GM18867 (cell line): ENCODE data around the gene PTPRD.
"Not testable (repeated sequence)": the region's sequence is repeated elsewhere in the genome, so short reads cannot be mapped to it uniquely, and the experiment has no call there.

ENCODE experiments used
- ATAC-seq: cut with Tn5 transposase; IDR thresholded peaks from one replicate; pipeline ENCODE4 v1.9.1; 2021; ENCODE audit warnings: mild to moderate bottlenecking, moderate library complexity; ENCODE audit not compliant: unreplicated experiment

Gene PTPRD

DNA sequence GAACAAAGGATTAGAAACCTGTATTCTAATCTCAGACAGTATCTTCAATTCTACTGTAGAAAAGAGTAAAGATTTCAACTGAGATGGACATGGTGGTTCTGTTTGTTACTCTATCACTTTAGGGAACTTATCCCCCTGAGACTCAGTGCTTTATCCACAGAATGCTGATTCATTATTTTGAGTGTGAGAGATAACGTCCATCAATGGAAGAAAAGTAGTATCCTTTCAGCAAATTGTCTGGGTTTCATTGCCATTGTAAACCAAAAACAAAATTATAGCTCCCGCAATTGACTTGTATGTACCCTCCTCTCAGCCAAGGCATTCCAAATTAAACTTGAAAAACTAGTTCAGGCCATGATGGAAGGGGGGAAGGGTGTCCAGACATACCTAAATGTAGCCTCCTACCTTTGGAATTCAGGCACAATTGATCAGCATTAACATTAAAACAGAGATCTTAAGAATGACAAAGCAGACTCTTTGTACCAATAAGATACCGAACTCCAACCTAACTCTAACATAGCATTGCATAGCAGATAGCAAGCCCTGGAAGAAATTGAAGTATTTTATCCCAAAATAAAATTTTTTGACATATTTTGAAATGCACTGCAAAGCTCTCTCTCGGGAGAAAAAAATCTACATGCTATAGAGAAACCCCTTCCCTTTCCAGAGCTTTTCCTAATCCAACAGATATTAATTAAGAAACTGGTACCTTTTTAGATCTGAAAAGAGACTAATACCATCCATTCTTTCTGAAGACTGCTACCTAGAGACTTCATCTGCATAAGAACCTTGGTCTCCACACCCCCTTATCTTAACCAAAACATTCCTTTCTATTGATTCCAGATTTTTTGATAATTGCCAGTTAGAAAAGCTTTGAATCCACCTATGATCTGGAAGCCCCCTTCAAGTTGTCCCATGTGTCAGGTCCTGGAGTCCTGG lies 1055.7 kb downstream of the PTPRD start:
- no peak for ATAC-seq

DNA sequence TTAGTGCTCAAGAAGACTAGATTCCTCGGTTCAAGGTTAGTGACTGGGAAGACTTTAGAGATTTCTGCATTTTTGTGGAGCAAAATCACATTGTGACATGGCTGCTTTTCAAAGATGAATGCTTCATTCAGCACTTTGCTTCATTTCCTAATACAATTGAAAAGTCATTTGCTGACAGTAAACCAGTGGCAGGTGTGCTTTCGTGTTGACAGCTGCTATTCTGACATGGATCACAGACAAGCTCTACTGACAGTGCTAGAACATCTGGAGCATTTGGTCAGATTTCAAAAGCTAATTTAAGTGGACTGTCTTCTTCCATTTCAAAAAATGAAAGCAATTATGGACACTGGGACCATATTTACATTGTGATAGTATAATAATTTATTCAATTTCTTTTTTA lies 1060.1 kb downstream of the PTPRD start:
- no peak for ATAC-seq

GRCh38 chr9:9538766-9539165 lies 1074.0 kb downstream of the PTPRD start:
- no peak for ATAC-seq

DNA sequence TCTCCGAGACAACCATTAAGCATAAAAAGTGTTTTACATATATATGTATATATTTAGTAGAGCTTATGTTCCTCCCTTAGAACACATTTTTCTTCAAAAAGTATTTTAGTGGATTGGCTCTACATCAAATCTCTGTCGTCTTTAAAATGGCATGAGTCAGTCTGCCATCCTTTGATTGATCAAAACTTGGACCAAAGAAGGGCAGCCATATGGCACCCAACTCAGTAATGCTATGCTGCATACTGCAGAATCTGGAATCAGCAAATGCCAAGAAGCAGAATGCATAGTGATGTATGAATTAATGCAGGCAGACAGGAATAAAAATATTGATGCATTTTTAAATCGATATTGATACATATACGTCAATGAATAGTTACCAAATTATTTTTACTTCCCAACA lies 1074.4 kb downstream of the PTPRD start:
- no peak for ATAC-seq

DNA sequence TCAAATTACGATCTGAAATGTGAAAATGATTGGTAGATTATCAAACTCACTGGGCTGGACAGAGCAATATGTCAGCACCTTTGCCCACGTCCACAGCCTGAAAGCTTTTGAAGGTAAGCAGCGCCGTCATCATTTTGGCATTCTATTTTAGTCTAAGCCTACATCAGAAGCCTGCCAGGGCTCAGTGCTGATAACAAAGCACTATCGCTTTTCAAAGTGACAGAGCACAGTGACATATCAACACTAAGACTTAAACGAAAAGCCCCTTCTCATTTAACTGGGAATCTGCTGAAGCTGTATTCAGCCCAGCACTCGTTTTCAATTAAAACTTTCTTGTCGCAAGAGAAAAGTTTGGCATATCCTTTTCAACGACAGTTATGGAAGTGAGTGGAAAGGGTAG lies 1076.3 kb downstream of the PTPRD start:
- no peak for ATAC-seq

GRCh38 chr9:9523476-9524139 lies 1089.2 kb downstream of the PTPRD start:
- ATAC-seq = no peak

DNA sequence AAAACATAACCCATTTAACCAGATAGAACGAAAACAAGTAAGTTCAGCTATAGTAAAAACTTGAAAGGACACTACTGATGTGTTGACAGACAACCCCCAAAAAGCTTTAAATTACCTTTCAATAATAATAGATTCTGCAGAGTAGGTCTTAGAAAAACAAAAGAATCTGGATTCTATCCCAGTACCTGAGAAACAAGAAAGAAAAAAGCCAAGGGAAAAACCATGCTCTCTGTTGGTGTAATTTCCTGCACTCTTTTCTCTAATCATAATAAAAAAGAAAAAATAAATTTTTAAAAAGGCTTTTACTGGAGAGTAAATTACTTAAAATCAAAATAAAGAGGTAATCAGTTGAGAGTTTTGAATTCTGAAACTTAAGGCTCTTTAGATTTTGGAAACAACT lies 1090.4 kb downstream of the PTPRD start:
- ATAC-seq = no peak

DNA sequence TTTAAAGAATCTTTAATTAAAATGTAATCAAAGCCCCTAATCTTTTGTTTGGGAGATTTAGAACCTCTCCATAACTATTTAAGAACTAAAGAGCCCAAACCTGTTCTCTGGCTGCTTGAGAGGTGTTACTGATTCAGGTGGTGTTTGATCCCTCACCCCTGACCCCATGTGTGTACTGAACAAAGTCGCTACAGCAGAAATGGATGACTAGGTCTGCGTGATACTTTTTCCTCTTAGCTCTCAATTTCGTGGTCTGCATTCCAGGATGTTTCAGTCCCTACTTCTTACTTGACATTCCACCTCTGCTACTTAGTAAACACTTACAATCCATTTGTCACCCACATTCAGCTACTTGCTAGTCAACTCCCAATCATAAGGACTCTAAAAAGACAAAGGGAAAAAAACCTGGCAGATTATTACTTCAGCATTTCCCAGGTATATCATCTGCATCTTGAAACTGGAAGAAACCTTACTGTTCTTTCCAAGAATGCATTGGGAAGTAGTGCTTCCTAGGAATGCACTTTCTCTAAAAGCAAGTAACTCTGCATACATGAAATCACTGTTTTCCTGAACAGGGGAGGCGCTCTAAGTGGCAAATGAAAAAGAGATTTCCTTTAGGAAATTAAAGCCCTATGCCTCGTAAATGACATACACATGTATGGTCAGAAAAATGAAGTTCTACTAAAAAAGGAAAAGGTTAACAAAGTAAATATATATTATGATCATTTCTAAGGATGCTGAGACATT lies 1091.6 kb downstream of the PTPRD start:
- no peak for ATAC-seq

GRCh38 chr9:9504869-9505268 lies 1107.9 kb downstream of the PTPRD start:
- no peak for ATAC-seq

DNA sequence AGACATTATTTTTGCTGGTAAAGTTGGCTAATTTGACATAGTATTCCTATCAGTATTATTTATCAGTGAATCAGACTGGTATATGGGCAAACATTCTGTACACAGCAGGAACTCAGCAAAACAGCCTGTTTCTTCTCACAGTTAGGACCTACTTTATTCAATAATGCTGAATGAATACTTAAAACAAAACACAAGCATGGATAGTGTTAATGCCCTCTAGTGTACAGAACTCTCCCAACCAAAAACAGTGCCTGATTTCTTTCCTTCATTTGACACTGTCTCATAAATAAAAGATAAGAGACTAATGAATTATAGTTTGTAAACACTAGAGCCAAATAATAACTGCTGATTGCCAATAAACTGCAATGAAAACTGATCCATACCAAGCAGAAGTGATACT lies 1113.3 kb downstream of the PTPRD start:
- ATAC-seq = no peak

GRCh38 chr9:9498846-9499245 lies 1114.0 kb downstream of the PTPRD start:
- ATAC-seq = no peak

GRCh38 chr9:9498128-9498527 lies 1114.7 kb downstream of the PTPRD start:
- ATAC-seq = no peak

DNA sequence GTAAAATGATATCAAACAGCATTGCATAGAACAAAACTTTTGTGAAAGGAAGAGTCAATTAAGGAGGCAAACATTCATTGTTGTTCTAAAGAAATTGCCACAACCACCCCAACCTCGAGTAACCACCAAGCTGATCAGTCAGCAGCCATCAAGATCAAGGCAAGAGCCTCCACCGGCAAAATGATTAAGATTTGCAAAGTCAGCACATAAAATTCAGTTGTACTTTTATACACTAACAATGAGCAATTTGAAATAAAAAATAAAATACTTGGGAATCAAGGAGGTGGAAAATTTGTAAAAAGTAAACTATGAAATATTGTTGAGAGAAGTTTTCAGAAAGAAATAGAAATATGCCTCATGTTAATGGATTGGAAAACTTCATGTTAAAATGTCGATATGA lies 1118.5 kb downstream of the PTPRD start:
- no peak for ATAC-seq

GRCh38 chr9:9492506-9492905 lies 1120.3 kb downstream of the PTPRD start:
- no peak for ATAC-seq

- ATAC-seq = no peak
Measured at GRCh38 chr9:9489183-9489582, 1123.6 kb downstream of the PTPRD start.

DNA sequence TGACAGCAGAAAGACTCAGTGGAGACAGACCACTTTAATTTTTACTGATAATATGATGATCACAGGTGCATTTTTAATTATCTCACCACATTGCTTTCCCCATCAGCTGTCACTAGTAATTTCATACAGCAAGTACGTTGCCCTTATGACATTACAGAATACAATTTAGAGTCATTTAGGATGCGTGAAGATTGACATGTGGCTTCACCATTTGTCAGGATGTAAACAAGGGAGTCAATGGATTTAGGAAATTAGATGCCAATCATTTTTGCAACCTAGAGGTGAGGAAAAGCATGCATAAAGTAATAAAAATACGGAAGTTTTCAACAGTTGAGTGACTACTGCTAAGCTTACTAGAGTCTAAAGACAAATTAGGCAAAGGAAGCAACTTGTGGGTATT lies 1129.6 kb downstream of the PTPRD start:
- no peak for ATAC-seq

DNA sequence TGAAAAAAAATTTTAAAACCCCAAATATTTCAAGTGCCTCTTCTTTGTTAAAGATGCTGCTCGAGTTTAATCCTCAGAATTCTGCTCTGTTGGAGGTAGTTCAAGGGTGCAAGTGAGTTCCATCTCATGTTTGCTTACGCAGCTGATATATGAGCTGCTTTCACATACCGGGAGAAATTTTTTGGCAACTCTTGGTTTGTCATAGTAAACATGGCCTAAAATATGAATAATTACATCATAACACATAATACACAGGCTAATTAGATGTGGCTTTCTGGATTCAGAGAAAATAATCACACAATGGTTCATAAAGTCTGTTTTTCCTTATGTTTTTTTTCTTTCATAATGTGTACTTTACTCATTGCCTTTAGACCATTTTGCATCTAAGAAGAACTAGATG lies 1134.1 kb downstream of the PTPRD start:
- no peak for ATAC-seq

GRCh38 chr9:9469271-9469670 lies 1143.5 kb downstream of the PTPRD start:
- no peak for ATAC-seq

- ATAC-seq = not testable (repeated sequence)
Measured at GRCh38 chr9:9441874-9442273, 1170.9 kb downstream of the PTPRD start.

GRCh38 chr9:9437641-9438040 lies 1175.2 kb downstream of the PTPRD start:
- ATAC-seq = no peak

GRCh38 chr9:9426454-9426853 lies 1186.3 kb downstream of the PTPRD start:
- not testable (repeated sequence) for ATAC-seq

DNA sequence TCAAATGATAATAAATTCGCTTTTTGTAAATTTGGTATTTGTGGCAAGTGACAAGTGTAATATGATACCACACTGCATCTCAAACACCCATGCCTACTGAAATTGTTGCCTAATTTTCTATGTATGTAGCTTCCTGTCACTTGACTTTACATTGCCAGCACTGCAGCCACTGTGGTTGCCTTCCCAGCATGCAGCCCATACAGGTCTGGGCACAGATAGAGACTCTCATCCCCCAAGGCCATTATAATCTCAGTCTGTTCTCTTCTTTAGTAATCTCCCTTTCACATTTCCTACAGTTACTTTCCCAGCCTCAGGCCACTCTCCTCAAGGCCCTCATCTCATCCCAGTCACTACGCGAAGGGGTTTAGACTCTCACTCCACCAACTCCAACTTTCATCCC lies 1200.6 kb downstream of the PTPRD start:
- ATAC-seq = no peak
